ENCODE measurements around the gene EHD4. TPM values are rescaled to one million over a fixed set of nuclear protein-coding genes. Genes with fewer than 3 reads are reported as not detected.
A peak's percentile ranks its signal among the peaks of the same experiment; 100 is the strongest.

EHD4 gene
- total RNA-seq, 1 donor from 2014 or later, result 68.8 TPM

GRCh38 chr15:41936649-41937567 is 35.4 kb downstream of the EHD4 start:
- DNase-seq (ENCODE audit: low read depth in 2 of 2), result peak; percentile 93 to 98

GRCh38 chr15:41936155-41936554 is 36.2 kb downstream of the EHD4 start:
- DNase-seq (ENCODE audit: low read depth in 2 of 2), result no peak

GRCh38 chr15:41935566-41936020 is 36.8 kb downstream of the EHD4 start:
- no peak for DNase-seq (ENCODE audit: low read depth in 2 of 2)

GRCh38 chr15:41934843-41935242 is 37.5 kb downstream of the EHD4 start:
- DNase-seq (ENCODE audit: low read depth in 2 of 2), result peak in 1 of 2 donors; percentile 84

GRCh38 chr15:41933771-41934170 is 38.6 kb downstream of the EHD4 start:
- peak in 1 of 2 donors; percentile 71 for DNase-seq (ENCODE audit: low read depth in 2 of 2)

GRCh38 chr15:41933326-41933725 is 39.0 kb downstream of the EHD4 start:
- DNase-seq (ENCODE audit: low read depth in 2 of 2), result no peak

GRCh38 chr15:41932511-41933289 is 39.7 kb downstream of the EHD4 start:
- no peak for DNase-seq (ENCODE audit: low read depth in 2 of 2)

GRCh38 chr15:41932101-41932500 is 40.3 kb downstream of the EHD4 start:
- DNase-seq (ENCODE audit: low read depth in 2 of 2), result no peak

GRCh38 chr15:41930867-41931222 is 41.5 kb downstream of the EHD4 start:
- no peak for DNase-seq (ENCODE audit: low read depth in 2 of 2)

GRCh38 chr15:41930221-41930866 is 42.0 kb downstream of the EHD4 start:
- DNase-seq (ENCODE audit: low read depth in 2 of 2), result peak in 1 of 2 donors; percentile 79

GRCh38 chr15:41928637-41929620 is 43.4 kb downstream of the EHD4 start:
- DNase-seq (ENCODE audit: low read depth in 2 of 2), result peak in 1 of 2 donors; percentile 63

GRCh38 chr15:41928100-41928499 is 44.3 kb downstream of the EHD4 start:
- DNase-seq (ENCODE audit: low read depth in 2 of 2), result no peak

GRCh38 chr15:41927536-41927935 is 44.8 kb downstream of the EHD4 start:
- DNase-seq (ENCODE audit: low read depth in 2 of 2), result no peak

- peak in 1 of 2 donors; percentile 57 for DNase-seq (ENCODE audit: low read depth in 2 of 2)
These were observed 45.9 kb downstream of the EHD4 start for GRCh38 chr15:41926185-41927056.

- DNase-seq (ENCODE audit: low read depth in 2 of 2), result no peak
These were observed 47.2 kb downstream of the EHD4 start for GRCh38 chr15:41925086-41925608.

GRCh38 chr15:41923401-41923997 is 48.9 kb downstream of the EHD4 start:
- DNase-seq (ENCODE audit: low read depth in 2 of 2), result no peak

- no peak for DNase-seq (ENCODE audit: low read depth in 2 of 2)
These were observed 50.0 kb downstream of the EHD4 start for GRCh38 chr15:41922353-41922752.

- DNase-seq (ENCODE audit: low read depth in 2 of 2), result no peak
These were observed 50.7 kb downstream of the EHD4 start for GRCh38 chr15:41921639-41922038.

GRCh38 chr15:41921167-41921566 is 51.2 kb downstream of the EHD4 start:
- DNase-seq (ENCODE audit: low read depth in 2 of 2), result no peak
